Measurements from ENCODE around the gene CFAP46. TPM values are rescaled to one million over a fixed set of nuclear protein-coding genes. Genes with fewer than 3 reads are reported as not detected.

Gene CFAP46
- total RNA-seq, 2 donors from 2014 or later: not detected

DNA sequence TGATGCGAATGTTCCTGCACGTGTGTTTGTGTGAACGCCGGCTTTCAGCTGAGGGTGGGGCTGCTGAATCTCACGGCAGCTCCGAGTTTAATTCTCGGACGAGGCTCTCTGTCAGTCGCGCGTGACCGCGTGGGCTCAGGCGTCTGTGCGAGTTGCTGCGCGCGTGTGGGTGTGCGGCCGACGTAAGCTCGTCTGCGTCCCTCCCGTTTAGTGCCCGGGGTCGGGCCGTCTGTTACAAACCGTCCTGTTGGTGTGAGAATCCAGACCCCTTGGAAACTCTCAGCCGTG lies 41.6 kb upstream of the CFAP46 start:
- H3K27ac Mint-ChIP-seq: no peak overlapping the region
- no peak overlapping the region for H3K4me3 Mint-ChIP-seq
- H3K9me3 ChIP-seq (ENCODE audit: control insufficient read depth, low read length, poor library complexity, severe bottlenecking): no peaks in the 10 kb centered on the region
- H3K27me3 Mint-ChIP-seq: peaks cover 9% of the 10 kb centered on the region
- ATAC-seq (no peak), DNase-seq (no peak)
- H3K4me1 Mint-ChIP-seq: no peaks in the 10 kb centered on the region
- no peaks in the 10 kb centered on the region for H3K36me3 Mint-ChIP-seq (ENCODE audit: low read depth)

DNA sequence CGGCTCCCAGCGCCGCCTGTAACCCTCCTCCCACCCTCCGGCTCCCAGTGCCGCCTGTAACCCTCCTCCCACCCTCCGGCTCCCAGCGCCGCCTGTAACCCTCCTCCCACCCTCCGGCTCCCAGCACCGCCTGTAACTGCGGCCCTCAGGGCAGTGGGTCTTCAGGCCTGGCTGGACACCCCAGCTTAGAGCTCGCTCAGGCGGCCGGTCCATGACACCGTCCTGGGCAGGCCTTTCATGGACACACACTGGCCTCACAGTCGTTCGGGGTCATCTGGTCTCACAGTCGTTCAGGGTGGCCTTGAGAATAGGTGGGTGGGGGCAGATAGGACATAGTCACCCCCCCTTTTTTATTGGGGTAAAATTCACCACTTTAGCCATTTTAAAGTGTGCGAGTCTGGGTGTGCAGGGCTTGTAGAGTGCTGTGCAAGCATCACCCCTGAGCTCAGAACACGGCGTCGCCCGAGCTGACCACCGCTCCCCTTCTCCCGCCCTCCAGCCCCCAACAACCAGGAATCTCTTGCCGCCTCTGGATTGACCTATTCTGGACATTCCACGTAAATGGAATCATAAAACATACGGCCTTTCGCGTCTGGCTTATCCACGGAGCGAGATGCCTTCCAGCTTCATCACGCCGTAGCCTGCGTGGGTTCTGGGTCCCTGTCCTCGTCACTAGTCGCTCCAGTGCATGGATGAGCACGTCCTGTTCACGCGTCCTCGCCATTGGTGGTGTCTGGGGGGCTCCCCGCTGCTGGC lies 41.1 kb upstream of the CFAP46 start:
- DNase-seq: no peak
- no peak overlapping the region for H3K27ac Mint-ChIP-seq

GRCh38 chr10:132982301-132982989 lies 40.1 kb upstream of the CFAP46 start:
- peaks cover 9% of the 10 kb centered on the region for H3K27me3 Mint-ChIP-seq
- no peaks in the 10 kb centered on the region for H3K36me3 Mint-ChIP-seq (ENCODE audit: low read depth)
- H3K4me1 Mint-ChIP-seq: no peaks in the 10 kb centered on the region
- no peak for ATAC-seq
- H3K4me3 Mint-ChIP-seq: no peak overlapping the region
- no peak overlapping the region for H3K27ac Mint-ChIP-seq
- H3K9me3 ChIP-seq (ENCODE audit: control insufficient read depth, low read length, poor library complexity, severe bottlenecking): no peaks in the 10 kb centered on the region
- no peak for DNase-seq

More for the DNA sequence above, 41.1 kb upstream of the CFAP46 start:
- ATAC-seq: no peak
- no peaks in the 10 kb centered on the region for H3K36me3 Mint-ChIP-seq (ENCODE audit: low read depth)
- no peaks in the 10 kb centered on the region for H3K4me1 Mint-ChIP-seq
- no peaks in the 10 kb centered on the region for H3K9me3 ChIP-seq (ENCODE audit: control insufficient read depth, low read length, poor library complexity, severe bottlenecking)
- no peak overlapping the region for H3K4me3 Mint-ChIP-seq
- H3K27me3 Mint-ChIP-seq: peaks cover 9% of the 10 kb centered on the region

GRCh38 chr10:132981746-132982145 lies 39.4 kb upstream of the CFAP46 start:
- H3K9me3 ChIP-seq (ENCODE audit: control insufficient read depth, low read length, poor library complexity, severe bottlenecking): no peaks in the 10 kb centered on the region
- Mint-ChIP-seq H3K4me1 (no peaks in the 10 kb centered on the region), H3K4me3 (no peak overlapping the region), H3K27me3 (peaks cover 12% of the 10 kb centered on the region), H3K36me3 (ENCODE audit: low read depth) (no peaks in the 10 kb centered on the region), H3K27ac (no peak overlapping the region)
- DNase-seq: no peak
- no peak for ATAC-seq

DNA sequence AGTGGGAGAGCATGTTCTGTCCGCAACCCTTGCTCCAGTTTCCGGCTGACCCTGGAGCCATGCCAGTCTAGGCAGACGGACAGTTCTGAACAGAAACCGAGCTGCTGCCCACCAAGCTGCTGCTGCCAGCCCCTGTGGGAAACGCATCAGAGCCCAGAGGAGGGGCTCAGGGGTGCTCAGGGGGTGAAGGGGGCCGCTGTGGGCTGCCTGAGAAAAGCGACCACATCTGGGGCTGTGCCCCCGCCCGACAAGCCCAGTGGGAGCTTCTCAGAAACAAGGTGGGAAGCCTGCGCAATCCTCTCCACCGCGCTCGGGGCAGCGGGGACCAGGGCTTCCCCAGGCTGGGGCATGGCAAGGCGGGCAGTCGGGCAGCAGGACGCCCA lies 38.8 kb upstream of the CFAP46 start:
- H3K4me3 Mint-ChIP-seq: no peak overlapping the region
- H3K27me3 Mint-ChIP-seq: peaks cover 13% of the 10 kb centered on the region
- ATAC-seq (no peak), DNase-seq (no peak)
- no peaks in the 10 kb centered on the region for H3K9me3 ChIP-seq (ENCODE audit: control insufficient read depth, low read length, poor library complexity, severe bottlenecking)
- no peak overlapping the region for H3K27ac Mint-ChIP-seq
- no peaks in the 10 kb centered on the region for H3K4me1 Mint-ChIP-seq
- H3K36me3 Mint-ChIP-seq (ENCODE audit: low read depth): no peaks in the 10 kb centered on the region

DNA sequence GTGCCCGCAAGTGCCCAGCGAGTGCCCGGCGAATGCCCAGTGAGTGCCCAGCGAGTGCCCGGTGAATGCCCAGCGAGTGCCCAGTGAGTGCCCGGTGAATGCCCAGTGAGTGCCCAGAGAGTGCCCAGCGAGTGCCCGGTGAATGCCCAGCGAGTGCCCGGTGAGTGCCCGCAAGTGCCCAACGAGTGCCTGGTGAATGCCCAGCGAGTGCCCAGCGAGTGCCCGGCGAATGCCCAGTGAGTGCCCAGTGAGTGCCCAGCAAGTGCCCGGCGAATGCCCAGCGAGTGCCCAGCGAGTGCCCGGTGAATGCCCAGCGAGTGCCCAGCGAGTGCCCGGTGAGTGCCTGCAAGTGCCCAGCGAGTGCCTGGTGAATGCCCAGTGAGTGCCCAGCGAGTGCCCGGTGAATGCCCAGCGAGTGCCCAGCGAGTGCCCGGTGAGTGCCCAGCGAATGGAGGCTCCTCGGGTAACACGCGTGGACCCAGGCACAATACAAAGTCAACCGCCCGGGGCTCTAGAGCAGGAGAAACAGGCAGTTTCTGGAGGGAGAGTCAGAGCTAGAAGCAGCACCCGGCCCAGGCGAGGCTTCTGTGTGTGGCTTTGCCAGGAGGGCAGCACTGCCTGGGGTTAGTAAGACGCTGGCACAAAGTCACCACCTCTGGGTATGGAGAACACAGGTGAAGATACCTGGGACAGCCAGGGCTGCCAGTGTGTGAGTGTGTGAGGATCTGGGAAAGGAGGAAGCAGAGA lies 38.2 kb upstream of the CFAP46 start:
- peaks cover 19% of the 10 kb centered on the region for H3K27me3 Mint-ChIP-seq
- ATAC-seq: no peak
- peaks cover 2% of the 10 kb centered on the region for H3K4me1 Mint-ChIP-seq
- H3K9me3 ChIP-seq (ENCODE audit: control insufficient read depth, low read length, poor library complexity, severe bottlenecking): no peaks in the 10 kb centered on the region
- no peak for DNase-seq
- H3K27ac Mint-ChIP-seq: no peak overlapping the region
- H3K36me3 Mint-ChIP-seq (ENCODE audit: low read depth): no peaks in the 10 kb centered on the region
- H3K4me3 Mint-ChIP-seq: no peak overlapping the region

DNA sequence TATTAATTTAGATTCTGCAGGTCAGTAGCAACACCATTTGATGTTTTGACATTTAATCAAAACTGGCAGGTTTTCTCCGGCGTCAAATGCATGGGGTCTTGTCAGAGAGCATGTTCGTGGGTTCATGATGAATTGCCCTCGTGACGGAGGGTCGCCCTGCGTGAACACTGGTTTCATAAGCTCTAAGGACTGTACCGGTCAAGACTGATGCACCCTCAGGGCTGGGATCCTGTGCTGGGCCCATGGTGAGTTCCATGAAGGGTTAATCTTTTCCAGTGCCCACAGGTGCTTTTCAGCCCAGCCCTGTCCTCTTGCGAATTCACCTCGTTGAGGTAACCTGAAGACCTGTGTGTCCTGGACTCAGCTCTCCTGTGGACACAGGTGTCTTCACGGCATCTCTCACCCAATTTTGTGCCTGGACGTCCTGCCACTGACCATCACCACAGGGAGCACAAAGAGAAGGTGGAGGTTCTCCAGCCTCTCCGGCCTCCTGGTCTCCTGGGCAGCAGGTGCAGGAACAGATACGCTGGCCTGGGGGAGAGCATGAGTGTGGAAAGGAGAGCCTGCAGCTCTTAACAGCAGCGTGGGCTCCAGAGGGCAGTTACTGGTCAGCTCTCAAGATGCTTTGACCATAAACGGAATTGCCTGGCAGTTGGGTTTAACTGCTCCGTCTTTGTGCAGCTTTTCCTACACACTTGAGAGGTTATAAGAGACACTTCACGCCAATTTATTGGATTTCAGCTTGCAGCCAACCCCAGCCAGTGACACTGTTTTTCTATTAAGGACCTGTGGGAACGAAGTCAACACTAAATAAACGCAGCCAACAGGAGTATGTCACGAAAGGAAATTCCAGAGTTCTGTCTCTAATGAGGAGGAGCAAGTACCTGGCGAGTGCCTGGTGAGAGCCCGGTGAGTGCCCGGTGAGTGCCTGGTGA lies 37.4 kb upstream of the CFAP46 start:
- H3K27me3 Mint-ChIP-seq: peaks cover 19% of the 10 kb centered on the region
- H3K27ac Mint-ChIP-seq: no peak overlapping the region
- DNase-seq: no peak
- no peaks in the 10 kb centered on the region for H3K36me3 Mint-ChIP-seq (ENCODE audit: low read depth)
- H3K9me3 ChIP-seq (ENCODE audit: control insufficient read depth, low read length, poor library complexity, severe bottlenecking): no peaks in the 10 kb centered on the region
- ATAC-seq: no peak
- H3K4me3 Mint-ChIP-seq: no peak overlapping the region
- peaks cover 2% of the 10 kb centered on the region for H3K4me1 Mint-ChIP-seq

- no peaks in the 10 kb centered on the region for H3K9me3 ChIP-seq (ENCODE audit: control insufficient read depth, low read length, poor library complexity, severe bottlenecking)
- H3K27me3 Mint-ChIP-seq: peaks cover 16% of the 10 kb centered on the region
- H3K27ac Mint-ChIP-seq: no peak overlapping the region
- H3K36me3 Mint-ChIP-seq (ENCODE audit: low read depth): no peaks in the 10 kb centered on the region
- no peak for ATAC-seq
- H3K4me3 Mint-ChIP-seq: no peak overlapping the region
- peaks cover 2% of the 10 kb centered on the region for H3K4me1 Mint-ChIP-seq
- no peak for DNase-seq
Measured at GRCh38 chr10:132978542-132978941, 36.2 kb upstream of the CFAP46 start.

- Mint-ChIP-seq H3K4me3 (no peak overlapping the region), H3K27me3 (peaks cover 16% of the 10 kb centered on the region), H3K36me3 (ENCODE audit: low read depth) (no peaks in the 10 kb centered on the region), H3K4me1 (peaks cover 2% of the 10 kb centered on the region), H3K27ac (no peak overlapping the region)
- no peak for DNase-seq
- no peaks in the 10 kb centered on the region for H3K9me3 ChIP-seq (ENCODE audit: control insufficient read depth, low read length, poor library complexity, severe bottlenecking)
- ATAC-seq: no peak
Measured at GRCh38 chr10:132977807-132978206, 35.4 kb upstream of the CFAP46 start.

- H3K27ac Mint-ChIP-seq: no peak overlapping the region
- DNase-seq (no peak), ATAC-seq (no peak)
- no peak overlapping the region for H3K4me3 Mint-ChIP-seq
- no peaks in the 10 kb centered on the region for H3K36me3 Mint-ChIP-seq (ENCODE audit: low read depth)
- no peaks in the 10 kb centered on the region for H3K9me3 ChIP-seq (ENCODE audit: control insufficient read depth, low read length, poor library complexity, severe bottlenecking)
- H3K4me1 Mint-ChIP-seq: peaks cover 2% of the 10 kb centered on the region
- peaks cover 16% of the 10 kb centered on the region for H3K27me3 Mint-ChIP-seq
Measured at GRCh38 chr10:132977076-132977475, 34.7 kb upstream of the CFAP46 start.

DNA sequence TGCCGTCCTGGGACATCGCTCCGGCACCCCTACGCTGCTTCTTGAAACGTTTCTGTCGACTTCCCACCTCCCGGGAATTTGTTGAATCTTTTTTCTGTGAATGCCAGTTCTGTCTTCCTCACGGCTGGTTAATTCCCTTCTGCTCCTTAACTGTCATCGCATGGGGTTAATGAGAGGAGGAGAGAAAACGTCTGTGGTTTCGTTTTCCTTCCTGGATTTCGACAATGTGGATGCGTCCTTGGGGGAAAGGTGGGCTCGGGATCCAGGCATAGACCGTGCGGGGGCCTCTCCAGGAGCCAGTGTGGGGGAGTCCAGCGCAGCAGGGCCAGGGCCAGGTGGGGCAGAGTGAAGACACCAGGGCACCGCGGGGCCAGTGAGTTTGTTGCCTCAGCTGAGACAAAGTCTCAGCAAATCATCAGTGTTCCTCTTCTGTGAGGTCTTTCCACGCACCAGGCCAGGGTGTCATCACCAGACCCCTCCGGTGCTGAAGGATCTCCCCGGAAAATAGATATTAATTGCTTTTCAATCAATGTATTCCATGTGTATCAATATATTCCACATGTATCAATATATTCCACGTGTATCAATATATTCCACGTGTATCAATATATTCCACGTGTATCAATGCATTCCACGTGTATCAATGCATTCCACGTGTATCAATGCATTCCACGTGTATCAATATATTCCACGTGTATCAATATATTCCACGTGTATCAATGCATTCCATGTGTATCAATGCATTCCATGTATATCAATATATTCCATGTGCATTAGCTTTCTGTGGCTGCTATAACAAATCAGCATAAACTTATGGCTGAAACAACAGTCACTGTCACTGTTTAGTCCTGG lies 33.7 kb upstream of the CFAP46 start:
- H3K36me3 Mint-ChIP-seq (ENCODE audit: low read depth): peaks cover 4% of the 10 kb centered on the region
- no peaks in the 10 kb centered on the region for H3K9me3 ChIP-seq (ENCODE audit: control insufficient read depth, low read length, poor library complexity, severe bottlenecking)
- DNase-seq: no peak
- H3K4me3 Mint-ChIP-seq: no peak overlapping the region
- ATAC-seq: no peak
- H3K4me1 Mint-ChIP-seq: peaks cover 4% of the 10 kb centered on the region
- H3K27me3 Mint-ChIP-seq: peaks cover 24% of the 10 kb centered on the region
- no peak overlapping the region for H3K27ac Mint-ChIP-seq

Data from T-helper 17 cell (primary cell).